Gastrocnemius medialis (tissue), 4 donors: ENCODE measurements around the gene ZKSCAN2.

Source experiments
- CTCF ChIP-seq, 5 experiments: fragments of 450-650 bp in 3 of 5; fragments of 200-600 bp in 2 of 5; sonication (generic) in 2 of 5; IDR thresholded peaks in 4 of 5; conservative IDR thresholded peaks in 1 of 5; 1 replicate in 4 of 5; 2 replicates in 1 of 5; pipeline ENCODE4 v1.5.1; 2016 to 2019; ENCODE audit warnings: antibody characterized with exemption in 5 of 5, mild to moderate bottlenecking in 3 of 5, moderate library complexity in 3 of 5
- POLR2A ChIP-seq, 2 donors: fragments of 450-650 bp; IDR thresholded peaks; one replicate each; pipeline ENCODE4 v1.6.1; 2017; ENCODE audit warnings: antibody characterized with exemption in 2 of 2, mild to moderate bottlenecking in 2 of 2, moderate library complexity in 2 of 2

DNA sequence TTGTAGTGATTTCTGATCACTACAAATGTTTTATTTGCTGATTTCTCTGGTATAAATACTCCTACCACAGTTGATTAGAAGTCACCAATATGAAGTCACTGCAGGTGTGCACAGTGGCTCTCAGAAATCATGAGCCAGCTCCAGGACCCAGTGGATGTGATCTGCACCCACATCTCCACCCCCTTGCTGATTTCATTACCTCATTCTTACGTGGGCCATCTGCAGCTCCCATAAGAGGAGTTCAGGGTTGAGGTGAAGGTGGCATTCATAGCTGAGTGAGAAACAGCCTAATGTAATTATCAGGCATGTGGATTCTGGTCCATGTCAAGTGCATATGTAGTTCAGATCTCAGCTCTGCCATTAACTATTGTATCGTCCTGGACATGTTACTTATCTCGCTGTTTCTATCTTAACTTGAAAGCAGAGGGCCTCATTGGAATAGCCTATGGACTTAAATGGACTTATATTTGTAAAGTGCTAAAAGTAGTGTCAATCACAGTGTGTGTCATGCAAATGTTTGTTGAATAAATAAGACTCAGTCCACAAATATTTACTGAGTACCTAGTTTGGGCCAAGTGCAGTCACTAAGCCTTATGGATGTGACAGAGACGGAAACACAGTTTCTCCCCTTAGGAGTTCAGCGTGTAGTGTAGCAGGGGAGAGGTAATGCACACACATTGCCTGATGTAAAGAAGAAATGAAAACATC, 40.7 kb upstream of the ZKSCAN2 start:
- TF ChIP-seq CTCF (IDR thresholded peaks at IDR 0.05 in 4 of 5, conservative IDR thresholded peaks at IDR 0.05 in 1 of 5): no peak
- TF ChIP-seq POLR2A (IDR thresholded peaks at IDR 0.05): no peak
